ENCODE measurements around the gene C17orf107.

Gene C17orf107

DNA sequence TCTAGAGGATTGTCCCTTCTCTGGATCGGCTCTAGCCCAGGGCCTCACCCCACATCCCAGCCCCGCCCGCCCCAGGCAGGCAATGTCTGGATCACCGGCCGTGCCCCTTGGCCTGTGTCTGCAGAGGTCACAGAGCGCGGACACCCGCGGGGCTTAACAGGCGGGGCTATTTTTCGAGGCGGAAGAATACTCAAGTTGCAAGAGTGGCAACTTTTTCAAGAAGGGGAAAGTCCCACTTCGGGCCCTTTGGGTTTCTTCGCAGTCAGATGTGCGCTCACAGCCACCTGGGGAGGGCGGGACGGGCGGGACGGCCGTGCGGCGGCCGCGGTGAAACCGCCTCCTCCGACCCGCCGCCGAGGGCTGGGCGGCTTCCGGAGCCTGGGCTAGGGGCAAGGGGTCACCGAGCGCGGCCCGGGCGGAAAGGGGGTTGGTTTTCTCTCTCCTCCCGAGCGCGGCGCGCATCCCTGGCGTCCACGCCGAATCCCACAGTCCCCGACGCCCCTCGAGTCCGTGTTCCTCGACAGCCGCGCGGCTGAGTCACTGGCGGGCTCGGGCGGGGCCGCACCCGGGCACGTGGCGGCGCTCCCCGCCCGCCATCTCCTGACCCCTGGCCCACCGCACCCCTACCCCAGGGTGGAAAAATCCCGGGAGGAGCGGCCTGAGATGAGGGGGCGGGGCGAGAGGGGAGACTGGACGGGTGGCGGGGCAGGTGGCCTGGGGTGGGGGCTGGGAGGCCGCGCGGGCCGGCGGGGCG lies 50.2 kb downstream of the C17orf107 start:
- DNase-seq (ENCODE audit: low read depth): no peak

DNA sequence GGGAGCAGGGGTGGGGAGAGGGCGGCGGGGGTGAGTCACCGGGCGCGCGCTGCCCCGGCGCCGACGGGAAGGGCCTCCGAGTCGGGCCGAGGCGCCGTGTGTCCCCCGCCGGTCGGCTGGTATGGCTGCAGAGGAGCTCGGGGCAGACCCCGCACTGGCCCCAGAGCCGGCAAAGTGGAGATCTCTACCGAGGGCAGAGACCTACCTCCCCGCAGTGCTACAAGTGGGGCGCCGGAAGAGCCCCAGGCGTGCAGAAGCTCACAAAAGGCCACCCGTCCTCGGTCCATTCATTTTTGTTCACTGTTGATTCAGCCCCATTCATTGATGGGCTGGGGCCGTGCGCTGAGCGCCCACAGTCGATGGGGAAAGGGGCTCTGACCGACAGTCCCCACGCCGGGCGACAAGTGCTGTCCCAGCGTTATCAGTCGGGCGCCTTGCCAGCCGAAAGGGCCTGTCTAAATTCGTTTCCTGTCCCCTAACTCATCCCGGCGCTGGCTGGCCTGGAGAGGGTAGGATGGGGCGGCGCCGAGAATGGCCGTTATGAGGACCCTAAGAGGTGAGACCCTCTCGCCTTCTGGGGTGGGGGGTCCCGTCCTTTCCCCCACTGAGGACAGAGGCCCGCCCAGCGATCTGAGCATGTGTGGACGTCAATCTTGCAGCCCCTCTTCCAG lies 50.9 kb downstream of the C17orf107 start:
- no peak for DNase-seq (ENCODE audit: low read depth)

DNA sequence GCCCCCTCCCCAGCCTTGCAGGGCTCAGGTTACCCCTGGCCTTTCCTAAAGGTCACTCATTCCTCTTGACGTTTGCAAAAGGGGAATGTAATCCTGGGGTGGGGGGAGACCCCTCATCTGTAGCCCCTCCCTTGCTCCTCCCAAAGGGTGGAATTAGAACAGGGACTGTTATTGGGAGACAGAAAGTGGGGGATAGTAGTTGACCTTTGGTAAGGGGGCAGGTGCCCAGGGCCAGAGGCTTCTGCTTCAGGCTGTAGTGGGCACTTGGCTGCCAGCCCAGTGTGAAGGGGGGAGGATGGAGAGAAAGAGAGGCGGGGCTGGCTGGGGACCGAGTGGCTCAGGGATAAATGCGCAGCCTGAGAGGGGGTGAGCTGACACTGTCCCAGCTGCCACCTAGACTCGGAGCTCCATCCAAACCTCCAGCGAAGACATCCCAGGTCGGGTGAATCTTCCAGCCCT lies 51.4 kb downstream of the C17orf107 start, which contains the start of gene ENO3:
Gene ENO3, plus strand, starts transcription at position 374 of the 459 bp plus-strand sequence. CDS start 711 bp downstream, outside the sequence.
- no peak for DNase-seq (ENCODE audit: low read depth)

DNA sequence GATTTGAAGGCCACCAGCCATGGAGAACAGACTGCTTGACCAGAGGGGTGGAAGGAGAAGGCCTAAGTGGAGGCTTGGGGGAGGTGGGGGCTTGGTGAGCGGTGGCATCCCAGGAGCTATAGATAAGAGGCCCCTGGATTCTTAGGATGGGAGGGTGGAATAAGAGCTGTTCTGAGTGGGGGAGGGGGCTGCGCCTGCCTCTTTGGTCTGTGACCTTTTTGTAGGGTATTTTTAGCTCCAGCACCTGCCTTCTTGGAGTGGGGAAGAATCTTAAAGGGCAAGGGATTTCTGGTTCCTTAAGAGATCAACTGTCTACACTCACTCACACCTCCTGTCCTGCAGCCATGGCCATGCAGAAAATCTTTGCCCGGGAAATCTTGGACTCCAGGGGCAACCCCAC lies 52.1 kb downstream of the C17orf107 start:
- no peak for DNase-seq (ENCODE audit: low read depth)
